Activated naive CD8-positive, alpha-beta T cell treated with anti-CD3 and anti-CD28 coated beads for 36 hours (primary cell): ENCODE measurements around the gene LARGE1. TPM values are rescaled to one million over a fixed set of nuclear protein-coding genes. Genes with fewer than 3 reads are reported as not detected.

Experiments
- DNase-seq: peaks from one replicate; pipeline ENCODE4 v3.0.0; 2021
- H3K27ac Mint-ChIP-seq: one replicate; pipeline ENCODE4 v1.8.0; 2022; ENCODE audit warnings: mild to moderate bottlenecking, moderate library complexity, mixed read lengths
- H3K27me3 Mint-ChIP-seq: one replicate; pipeline ENCODE4 v1.8.0; 2022; ENCODE audit warnings: mild to moderate bottlenecking, mixed read lengths
- H3K36me3 Mint-ChIP-seq: one replicate; pipeline ENCODE4 v1.8.0; 2021; ENCODE audit warnings: mild to moderate bottlenecking, mixed read lengths
- H3K4me1 Mint-ChIP-seq: one replicate; pipeline ENCODE4 v1.8.0; 2021; ENCODE audit warnings: mixed read lengths
- H3K4me3 Mint-ChIP-seq: one replicate; pipeline ENCODE4 v1.8.0; 2022; ENCODE audit warnings: mild to moderate bottlenecking, moderate library complexity, mixed read lengths
- H3K9me3 Mint-ChIP-seq: one replicate; pipeline ENCODE4 v1.8.0; 2022; ENCODE audit warnings: mixed read lengths
- total RNA-seq, 2 experiments: library from RNA; stranded (reverse); gene quantifications; one replicate each; pipeline ENCODE4 v1.2.3, GENCODE V29; 2021

LARGE1 gene
- total RNA-seq, 2 experiments from 2014 or later, result 0.28 to 0.93 TPM

DNA sequence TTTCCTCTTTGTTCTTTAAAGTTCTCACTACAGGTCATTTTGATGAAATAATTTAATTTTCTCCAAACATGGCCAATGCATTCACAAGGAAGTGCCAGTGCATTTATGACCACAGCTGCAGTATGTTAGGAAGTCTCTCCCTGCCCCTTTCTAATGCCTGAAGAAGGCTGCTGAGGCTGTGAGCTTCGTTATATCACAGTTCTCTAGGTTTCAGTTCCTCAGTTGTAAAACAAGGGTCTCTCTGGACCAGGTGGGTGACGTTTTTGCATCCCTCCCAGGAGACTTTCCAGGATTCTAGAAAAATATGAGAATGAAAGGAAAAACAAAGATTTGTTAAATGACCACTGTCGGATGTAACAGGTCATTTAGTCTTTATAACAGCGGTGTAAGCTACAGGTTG lies 171.6 kb downstream of the LARGE1 start:
- Mint-ChIP-seq H3K9me3 (peaks cover 1% of the 10 kb centered on the region), H3K4me3 (no peak overlapping the region), H3K27me3 (no peaks in the 10 kb centered on the region), H3K36me3 (no peaks in the 10 kb centered on the region), H3K27ac (no peak overlapping the region), H3K4me1 (no peaks in the 10 kb centered on the region)
- no peak for DNase-seq

DNA sequence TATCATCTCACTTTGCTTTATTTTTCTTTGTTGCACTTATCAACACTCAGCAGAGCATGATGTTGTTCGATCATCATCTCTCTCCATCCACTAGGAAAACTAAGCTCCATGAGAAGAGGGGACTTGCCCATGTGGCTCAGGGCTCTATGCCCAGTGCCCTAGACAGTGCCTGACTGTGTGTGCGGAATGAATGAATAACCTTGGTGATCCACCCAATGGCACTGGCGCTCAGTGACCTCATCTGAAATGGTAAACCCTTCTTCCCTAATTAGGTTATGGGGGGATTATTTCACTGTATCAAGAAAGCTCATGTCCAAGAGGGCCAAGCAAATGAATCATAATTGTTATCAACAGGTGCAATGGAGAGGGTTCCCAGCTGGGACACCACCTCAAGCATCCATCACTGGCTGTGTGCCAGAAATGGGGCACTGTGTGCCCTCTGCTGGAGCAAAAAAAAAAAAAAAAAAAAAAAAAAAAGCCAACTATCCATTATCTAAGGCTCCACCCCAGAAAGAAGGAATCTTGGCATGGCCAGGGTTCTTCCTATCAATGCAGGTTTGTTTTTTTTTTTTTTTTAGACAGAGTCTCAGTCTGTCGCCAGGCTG lies 172.6 kb downstream of the LARGE1 start:
- no peak overlapping the region for H3K4me3 Mint-ChIP-seq
- DNase-seq, result no peak
- no peaks in the 10 kb centered on the region for H3K9me3 Mint-ChIP-seq
- no peaks in the 10 kb centered on the region for H3K4me1 Mint-ChIP-seq
- no peak overlapping the region for H3K27ac Mint-ChIP-seq
- H3K36me3 Mint-ChIP-seq, result no peaks in the 10 kb centered on the region
- no peaks in the 10 kb centered on the region for H3K27me3 Mint-ChIP-seq

DNA sequence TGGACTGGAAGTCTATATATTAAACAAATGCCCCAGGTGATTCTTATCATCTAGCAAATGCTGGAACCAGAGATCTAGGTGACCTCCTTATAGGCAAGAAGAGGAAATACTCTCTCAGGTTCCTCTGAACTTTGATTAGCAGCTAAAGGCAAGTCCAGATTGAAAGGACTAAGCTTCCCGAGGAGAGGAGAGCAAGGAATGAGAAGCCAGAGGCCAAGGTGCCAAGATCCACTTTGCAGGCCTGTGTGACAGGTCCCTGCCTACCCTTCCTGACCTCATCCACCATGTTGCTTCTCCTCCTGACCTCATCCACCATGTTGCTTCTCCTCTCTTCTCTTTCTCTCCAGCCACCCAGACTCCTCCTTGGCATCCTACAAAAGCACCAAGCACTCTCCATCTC lies 173.2 kb downstream of the LARGE1 start:
- no peak overlapping the region for H3K4me3 Mint-ChIP-seq
- H3K27me3 Mint-ChIP-seq, result no peaks in the 10 kb centered on the region
- no peaks in the 10 kb centered on the region for H3K36me3 Mint-ChIP-seq
- H3K27ac Mint-ChIP-seq, result no peak overlapping the region
- H3K4me1 Mint-ChIP-seq, result no peaks in the 10 kb centered on the region
- DNase-seq, result no peak
- no peaks in the 10 kb centered on the region for H3K9me3 Mint-ChIP-seq

DNA sequence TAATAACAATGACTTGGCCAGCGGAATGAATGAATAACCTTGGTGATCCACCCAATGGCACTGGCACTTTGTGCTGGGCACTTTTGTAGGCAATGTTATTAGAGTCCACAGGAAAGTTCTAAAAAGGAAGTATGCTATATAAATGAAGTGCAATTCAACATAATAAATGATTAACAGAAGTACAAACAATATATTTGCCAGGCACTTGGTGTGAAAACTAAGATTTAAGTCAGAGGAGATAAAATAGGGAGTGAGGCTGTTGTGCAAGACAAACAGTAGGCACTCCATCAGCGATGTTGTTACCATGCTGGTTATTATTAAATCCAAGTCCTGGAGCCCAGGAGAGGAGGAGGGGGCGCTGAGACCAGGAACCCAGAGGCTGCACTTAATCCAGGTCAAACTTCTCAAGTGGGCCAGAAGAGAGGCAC lies 173.8 kb downstream of the LARGE1 start:
- Mint-ChIP-seq H3K9me3 (no peaks in the 10 kb centered on the region), H3K27me3 (no peaks in the 10 kb centered on the region), H3K4me3 (no peak overlapping the region), H3K4me1 (no peaks in the 10 kb centered on the region), H3K27ac (no peak overlapping the region), H3K36me3 (no peaks in the 10 kb centered on the region)
- DNase-seq, result no peak

DNA sequence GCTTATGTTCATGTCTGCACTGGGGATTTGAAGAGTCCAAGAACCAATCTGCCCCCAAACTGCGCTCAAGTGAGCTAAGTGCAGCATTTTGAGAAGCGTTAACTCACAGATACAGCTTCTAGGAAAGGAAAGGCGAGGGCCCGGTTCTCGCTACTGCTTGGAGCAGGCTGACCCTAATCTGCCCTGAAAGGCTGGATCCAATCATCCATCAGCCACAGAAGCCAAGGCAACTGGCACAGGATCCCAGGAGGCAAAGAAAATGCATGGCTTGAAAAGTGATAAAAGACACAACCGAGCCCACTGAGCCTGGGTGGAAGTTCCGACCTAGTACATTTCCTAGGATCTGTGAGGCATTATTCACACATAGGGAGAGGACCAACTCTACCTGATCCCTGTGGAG lies 174.8 kb downstream of the LARGE1 start:
- H3K4me1 Mint-ChIP-seq, result no peaks in the 10 kb centered on the region
- DNase-seq, result no peak
- H3K9me3 Mint-ChIP-seq, result no peaks in the 10 kb centered on the region
- no peak overlapping the region for H3K4me3 Mint-ChIP-seq
- H3K36me3 Mint-ChIP-seq, result no peaks in the 10 kb centered on the region
- no peak overlapping the region for H3K27ac Mint-ChIP-seq
- H3K27me3 Mint-ChIP-seq, result no peaks in the 10 kb centered on the region

DNA sequence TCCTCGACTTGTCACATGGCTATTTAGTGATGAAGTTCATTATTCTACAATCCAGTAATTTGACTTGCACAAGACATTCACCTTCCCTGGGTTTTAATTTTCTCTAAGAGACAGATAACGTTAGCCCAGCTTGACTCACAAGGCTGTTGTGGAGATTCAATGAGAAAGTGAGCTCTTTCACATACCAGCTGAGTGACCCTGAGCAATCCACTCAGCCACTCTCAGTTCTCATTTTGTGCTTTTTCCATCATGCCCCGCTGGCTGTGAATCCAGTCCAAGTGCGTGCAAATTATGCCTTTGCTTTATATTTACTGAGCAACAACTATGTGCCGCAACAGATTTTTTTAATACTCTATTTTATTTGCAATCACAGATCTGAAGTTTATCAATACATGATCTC lies 176.5 kb downstream of the LARGE1 start:
- H3K4me3 Mint-ChIP-seq, result no peak overlapping the region
- no peak for DNase-seq
- H3K27ac Mint-ChIP-seq, result no peak overlapping the region
- no peaks in the 10 kb centered on the region for H3K9me3 Mint-ChIP-seq
- no peaks in the 10 kb centered on the region for H3K27me3 Mint-ChIP-seq
- no peaks in the 10 kb centered on the region for H3K36me3 Mint-ChIP-seq
- H3K4me1 Mint-ChIP-seq, result no peaks in the 10 kb centered on the region

DNA sequence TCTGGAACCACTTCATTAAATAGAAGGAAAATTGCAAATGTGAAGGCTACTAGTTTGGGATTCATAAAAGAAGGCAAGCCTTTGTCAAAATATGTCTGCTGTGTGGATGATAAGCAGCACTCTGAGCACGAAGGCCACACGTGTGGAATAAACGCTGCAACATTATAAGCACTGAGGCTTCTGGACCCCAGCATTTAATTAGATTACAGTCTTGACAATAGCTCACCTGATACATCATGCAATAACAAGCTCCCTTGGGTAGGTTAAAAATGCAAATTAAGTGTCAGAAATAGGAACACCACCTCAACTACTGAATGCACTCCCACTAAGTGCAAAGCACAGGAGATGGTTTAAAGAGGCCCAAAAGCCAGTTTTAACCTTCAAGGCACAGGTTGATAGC lies 179.3 kb downstream of the LARGE1 start:
- Mint-ChIP-seq H3K9me3 (no peaks in the 10 kb centered on the region), H3K27me3 (no peaks in the 10 kb centered on the region), H3K36me3 (no peaks in the 10 kb centered on the region), H3K4me3 (no peak overlapping the region), H3K4me1 (no peaks in the 10 kb centered on the region), H3K27ac (no peak overlapping the region)
- no peak for DNase-seq

DNA sequence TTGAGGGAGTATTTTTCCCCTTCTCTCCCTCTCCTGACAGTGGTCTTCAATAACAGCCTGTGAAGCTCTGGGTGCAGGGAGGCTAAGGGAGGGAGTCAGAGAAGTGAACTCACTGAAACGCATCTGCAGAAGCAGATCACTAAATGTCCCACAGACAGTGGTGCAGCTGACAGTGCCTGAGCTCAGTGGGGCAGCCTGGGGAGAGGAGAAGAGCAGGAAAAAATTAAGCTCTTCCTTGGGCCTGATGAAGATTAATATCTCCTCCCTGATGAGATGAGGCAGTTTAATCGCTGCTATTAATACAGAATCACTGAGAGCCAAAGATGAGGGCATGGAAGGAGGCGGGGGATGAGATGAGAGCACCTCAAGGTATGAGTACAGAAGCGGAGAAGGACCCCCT lies 180.8 kb downstream of the LARGE1 start:
- no peaks in the 10 kb centered on the region for H3K27me3 Mint-ChIP-seq
- H3K36me3 Mint-ChIP-seq, result no peaks in the 10 kb centered on the region
- no peaks in the 10 kb centered on the region for H3K9me3 Mint-ChIP-seq
- DNase-seq, result no peak
- H3K27ac Mint-ChIP-seq, result no peak overlapping the region
- H3K4me3 Mint-ChIP-seq, result no peak overlapping the region
- H3K4me1 Mint-ChIP-seq, result no peaks in the 10 kb centered on the region

DNA sequence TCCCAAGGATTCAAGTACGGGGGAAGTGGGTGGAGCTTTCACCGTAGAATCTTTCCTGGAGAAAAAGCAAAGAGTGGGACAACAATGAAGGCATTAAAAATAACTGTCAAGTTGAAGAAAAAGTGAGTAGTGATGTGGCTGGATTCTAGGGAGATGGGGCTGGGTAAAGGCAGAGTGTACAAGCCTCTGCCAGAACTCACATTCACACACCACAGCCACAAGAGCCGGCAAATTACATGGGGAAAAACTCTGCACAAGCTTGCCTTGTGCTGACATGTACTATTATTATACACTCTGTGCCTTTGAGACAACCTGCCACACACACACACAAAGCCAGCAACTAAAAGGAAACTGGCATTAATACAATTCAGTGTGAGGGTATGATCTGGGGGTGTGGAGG lies 182.6 kb downstream of the LARGE1 start:
- Mint-ChIP-seq H3K27me3 (no peaks in the 10 kb centered on the region), H3K27ac (no peak overlapping the region), H3K9me3 (no peaks in the 10 kb centered on the region), H3K36me3 (no peaks in the 10 kb centered on the region), H3K4me3 (no peak overlapping the region), H3K4me1 (no peaks in the 10 kb centered on the region)
- no peak for DNase-seq

DNA sequence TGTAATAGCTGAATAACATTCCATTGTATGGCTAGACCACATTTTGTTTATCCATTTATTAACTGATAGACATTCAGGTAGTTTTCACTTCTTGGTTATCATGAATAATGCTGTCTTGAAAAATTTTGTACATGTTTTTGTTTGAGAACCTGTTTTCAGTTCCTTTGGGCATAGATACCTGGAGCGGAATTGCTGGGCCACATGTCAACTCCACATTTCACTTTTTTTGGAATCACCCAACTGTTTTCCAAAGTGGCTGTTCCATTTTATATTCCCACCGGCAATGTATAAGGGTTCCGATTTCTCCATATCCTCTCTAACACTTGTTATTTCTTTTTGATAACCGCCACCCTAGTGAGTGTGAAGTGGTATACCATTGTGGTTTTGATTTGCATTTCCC lies 184.3 kb downstream of the LARGE1 start:
- DNase-seq, result no peak
- Mint-ChIP-seq H3K36me3 (no peaks in the 10 kb centered on the region), H3K27me3 (no peaks in the 10 kb centered on the region), H3K4me3 (no peak overlapping the region), H3K9me3 (no peaks in the 10 kb centered on the region), H3K27ac (no peak overlapping the region), H3K4me1 (no peaks in the 10 kb centered on the region)

DNA sequence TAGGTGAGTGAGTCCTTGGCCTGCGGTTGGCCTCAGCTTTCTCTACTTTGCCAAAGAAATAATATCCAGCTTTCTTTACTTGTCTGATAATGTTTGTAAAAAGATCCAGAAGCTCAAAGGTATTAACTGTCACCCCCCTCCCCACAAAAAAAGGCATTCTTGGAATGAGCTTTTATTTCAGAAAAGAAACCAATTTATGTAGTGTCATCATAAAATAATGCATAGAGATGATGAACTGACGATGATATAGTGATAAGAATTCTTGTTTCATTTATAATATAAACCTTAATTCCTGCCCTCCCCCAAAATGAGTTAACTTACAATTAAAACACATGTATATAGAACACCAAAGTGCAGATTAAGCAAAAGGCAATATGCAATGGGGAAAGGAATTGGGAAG lies 191.4 kb downstream of the LARGE1 start:
- Mint-ChIP-seq H3K27me3 (peaks cover 3% of the 10 kb centered on the region), H3K36me3 (no peaks in the 10 kb centered on the region), H3K4me1 (no peaks in the 10 kb centered on the region), H3K9me3 (peaks cover 2% of the 10 kb centered on the region), H3K27ac (no peak overlapping the region), H3K4me3 (no peak overlapping the region)
- DNase-seq, result no peak

DNA sequence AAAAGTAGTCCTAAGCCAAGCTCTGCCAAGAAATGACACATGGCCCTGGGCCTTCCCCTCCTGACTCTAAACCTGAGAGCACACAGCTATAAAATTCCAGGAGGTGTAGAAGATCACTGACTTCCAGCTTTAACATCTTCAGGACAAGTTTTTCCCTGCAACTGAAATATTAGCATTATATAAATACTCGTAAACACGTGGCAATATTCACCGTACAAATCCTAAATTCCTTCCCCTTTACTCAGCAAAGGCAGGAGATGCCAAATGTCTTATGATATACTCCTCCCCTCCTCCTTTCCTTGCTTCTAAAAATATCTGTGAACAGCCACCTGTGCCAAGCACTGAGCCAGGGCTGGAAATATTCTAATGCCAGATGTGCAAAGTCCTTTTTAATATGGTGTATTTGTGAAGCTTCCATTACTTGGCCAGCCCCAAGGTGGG lies 194.0 kb downstream of the LARGE1 start:
- H3K4me3 Mint-ChIP-seq, result no peak overlapping the region
- peaks cover 2% of the 10 kb centered on the region for H3K9me3 Mint-ChIP-seq
- H3K27me3 Mint-ChIP-seq, result peaks cover 7% of the 10 kb centered on the region
- no peaks in the 10 kb centered on the region for H3K4me1 Mint-ChIP-seq
- H3K27ac Mint-ChIP-seq, result no peak overlapping the region
- no peaks in the 10 kb centered on the region for H3K36me3 Mint-ChIP-seq
- no peak for DNase-seq

DNA sequence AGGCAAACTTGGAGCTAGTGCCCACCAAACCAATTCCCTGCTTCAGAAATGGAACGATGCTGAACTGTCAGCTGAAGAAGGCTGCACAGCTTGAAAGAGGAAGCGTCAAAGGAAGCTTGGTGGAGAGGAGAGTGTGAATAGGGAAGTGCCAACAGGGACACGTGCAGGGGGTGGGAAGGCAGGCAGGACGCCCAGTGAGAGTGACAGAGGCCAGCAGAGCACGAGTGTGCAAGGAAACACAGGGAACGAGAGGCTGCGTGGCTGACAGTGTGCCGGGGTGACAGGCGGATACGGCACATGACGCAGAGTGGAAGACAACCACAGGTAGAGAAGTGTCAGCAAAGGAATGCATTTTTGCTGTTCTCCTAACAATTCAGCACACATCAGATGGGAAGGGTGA lies 196.4 kb downstream of the LARGE1 start:
- Mint-ChIP-seq H3K4me3 (no peak overlapping the region), H3K36me3 (no peaks in the 10 kb centered on the region), H3K4me1 (no peaks in the 10 kb centered on the region), H3K27me3 (peaks cover 10% of the 10 kb centered on the region), H3K27ac (no peak overlapping the region), H3K9me3 (peaks cover 2% of the 10 kb centered on the region)
- no peak for DNase-seq

DNA sequence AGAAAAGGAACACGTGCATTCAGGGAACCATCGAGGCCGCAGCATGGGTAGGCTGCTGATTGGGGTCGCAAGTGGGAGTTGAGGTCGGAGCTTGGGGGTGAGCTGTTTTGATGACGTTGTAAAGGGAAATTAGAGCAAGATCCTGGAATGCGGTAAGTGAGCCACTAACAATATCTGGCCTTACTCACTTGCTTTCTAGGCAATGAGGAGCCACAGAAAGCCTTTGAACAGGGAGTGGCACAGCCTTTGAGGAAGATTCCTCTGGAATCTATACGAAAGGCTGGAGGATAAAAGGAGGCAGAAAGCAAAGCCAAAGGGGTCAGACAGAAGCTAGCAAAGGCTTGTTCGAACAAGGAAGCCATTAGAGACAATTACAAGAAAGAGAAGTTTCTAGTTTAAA lies 197.5 kb downstream of the LARGE1 start:
- Mint-ChIP-seq H3K36me3 (no peaks in the 10 kb centered on the region), H3K4me3 (no peak overlapping the region), H3K4me1 (no peaks in the 10 kb centered on the region), H3K27me3 (peaks cover 10% of the 10 kb centered on the region), H3K27ac (no peak overlapping the region), H3K9me3 (peaks cover 2% of the 10 kb centered on the region)
- DNase-seq, result no peak

DNA sequence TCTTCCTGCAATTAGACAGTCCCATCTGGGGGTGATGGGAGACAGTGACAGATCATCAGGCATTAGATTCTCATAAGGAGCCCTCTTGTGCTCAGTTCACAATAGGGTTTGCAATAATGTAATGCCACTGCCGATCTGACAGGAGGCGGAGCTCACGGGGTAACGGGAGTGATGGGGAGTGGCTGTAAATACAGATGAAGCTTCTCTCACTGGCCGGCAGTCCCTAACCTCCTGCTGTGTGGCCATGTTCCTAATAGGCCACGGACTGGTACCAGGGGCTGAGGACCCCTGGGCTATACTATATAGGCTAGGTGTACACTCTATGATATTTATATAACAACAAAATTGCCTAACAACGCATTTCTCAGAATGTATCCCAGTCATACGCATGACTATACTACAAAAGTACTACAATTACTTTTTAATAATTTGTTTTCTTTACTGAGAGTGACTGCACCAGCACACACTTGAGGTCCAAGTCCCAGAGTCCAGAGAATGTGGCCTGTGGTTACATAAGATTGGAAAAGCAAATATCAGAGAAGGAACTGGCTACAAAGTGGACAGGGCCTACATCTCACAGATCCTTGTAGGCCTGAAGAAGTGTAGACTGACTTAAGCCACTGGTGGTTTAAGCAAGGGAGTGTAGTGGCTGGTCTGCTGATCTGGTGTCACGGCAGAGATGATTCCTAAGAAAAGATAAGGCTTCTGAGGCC lies 200.0 kb downstream of the LARGE1 start:
- Mint-ChIP-seq H3K9me3 (peaks cover 6% of the 10 kb centered on the region), H3K36me3 (no peaks in the 10 kb centered on the region), H3K27ac (no peak overlapping the region)

DNA sequence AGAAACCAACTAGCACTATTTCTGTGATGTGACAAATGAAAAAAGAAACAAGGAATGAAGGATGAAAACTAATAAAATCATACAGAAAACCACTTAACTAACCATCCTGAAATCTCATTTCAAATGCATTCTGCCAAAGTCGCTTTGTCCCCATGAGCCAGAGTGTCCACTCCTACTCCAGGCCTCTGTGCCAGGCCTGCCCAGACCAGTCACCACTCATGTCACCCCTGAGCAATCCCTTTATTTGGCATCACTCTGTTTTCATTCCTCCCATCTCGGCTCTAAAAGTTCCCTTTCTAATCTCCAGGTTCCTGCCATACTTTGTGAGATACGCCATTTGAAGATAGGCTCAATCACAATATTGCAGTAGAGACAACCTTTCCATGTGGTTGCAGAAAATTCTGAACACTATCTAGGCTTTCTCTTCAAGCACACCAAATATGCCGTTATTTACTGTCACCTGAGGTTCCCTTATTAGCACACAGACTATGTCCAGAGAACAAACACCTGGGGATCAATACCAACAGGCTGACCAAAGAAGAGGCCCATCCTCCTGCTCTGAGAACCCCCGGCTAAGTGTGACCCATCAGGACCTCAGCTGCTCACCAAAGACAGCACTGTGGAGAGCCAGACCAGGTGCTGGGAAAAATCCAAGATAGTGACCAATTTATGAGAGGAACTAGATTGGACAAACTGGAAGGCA lies 202.4 kb downstream of the LARGE1 start:
- Mint-ChIP-seq H3K4me3 (no peak overlapping the region), H3K27me3 (peaks cover 3% of the 10 kb centered on the region), H3K9me3 (peaks cover 6% of the 10 kb centered on the region), H3K36me3 (peaks cover 1% of the 10 kb centered on the region), H3K27ac (no peak overlapping the region), H3K4me1 (no peaks in the 10 kb centered on the region)
- no peak for DNase-seq

More for the DNA sequence above, 200.0 kb downstream of the LARGE1 start:
- no peak overlapping the region for H3K4me3 Mint-ChIP-seq
- DNase-seq, result no peak
- H3K27me3 Mint-ChIP-seq, result peaks cover 10% of the 10 kb centered on the region
- H3K4me1 Mint-ChIP-seq, result no peaks in the 10 kb centered on the region
